ENCODE results near the gene SLC1A5.

The SLC1A5 gene

DNA sequence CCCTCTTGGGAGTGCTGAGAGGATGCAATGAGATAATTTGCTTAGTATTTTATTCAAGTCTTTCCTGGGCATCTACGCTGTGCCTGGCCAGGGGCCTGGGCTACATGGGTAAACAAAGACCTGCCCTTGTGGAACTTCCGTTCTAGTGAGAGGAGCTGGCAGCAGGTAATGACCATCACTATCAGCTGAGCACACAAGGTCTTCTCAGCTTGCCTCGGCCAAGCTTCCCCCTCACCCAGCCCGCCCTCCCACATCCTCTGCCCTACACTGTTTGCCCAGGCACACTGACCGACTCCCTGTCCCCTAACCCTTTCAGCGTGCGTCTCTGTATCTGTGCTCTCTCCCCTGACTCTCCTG lies 51.1 kb downstream of the SLC1A5 start:
- no peaks in the 10 kb centered on the region for H3K27me3 ChIP-seq (ENCODE audit: insufficient read depth, low read depth, severe bottlenecking)
- no peak overlapping the region for H3K4me3 ChIP-seq (ENCODE audit: low read depth, low read length)
- no peak for DNase-seq
- no peaks in the 10 kb centered on the region for H3K9me3 ChIP-seq (ENCODE audit: severe bottlenecking)
- TF ChIP-seq, protein P1, sequence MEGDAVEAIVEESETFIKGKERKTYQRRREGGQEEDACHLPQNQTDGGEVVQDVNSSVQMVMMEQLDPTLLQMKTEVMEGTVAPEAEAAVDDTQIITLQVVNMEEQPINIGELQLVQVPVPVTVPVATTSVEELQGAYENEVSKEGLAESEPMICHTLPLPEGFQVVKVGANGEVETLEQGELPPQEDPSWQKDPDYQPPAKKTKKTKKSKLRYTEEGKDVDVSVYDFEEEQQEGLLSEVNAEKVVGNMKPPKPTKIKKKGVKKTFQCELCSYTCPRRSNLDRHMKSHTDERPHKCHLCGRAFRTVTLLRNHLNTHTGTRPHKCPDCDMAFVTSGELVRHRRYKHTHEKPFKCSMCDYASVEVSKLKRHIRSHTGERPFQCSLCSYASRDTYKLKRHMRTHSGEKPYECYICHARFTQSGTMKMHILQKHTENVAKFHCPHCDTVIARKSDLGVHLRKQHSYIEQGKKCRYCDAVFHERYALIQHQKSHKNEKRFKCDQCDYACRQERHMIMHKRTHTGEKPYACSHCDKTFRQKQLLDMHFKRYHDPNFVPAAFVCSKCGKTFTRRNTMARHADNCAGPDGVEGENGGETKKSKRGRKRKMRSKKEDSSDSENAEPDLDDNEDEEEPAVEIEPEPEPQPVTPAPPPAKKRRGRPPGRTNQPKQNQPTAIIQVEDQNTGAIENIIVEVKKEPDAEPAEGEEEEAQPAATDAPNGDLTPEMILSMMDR (IDR thresholded peaks at IDR 0.05; ENCODE audit: low read depth, low read length): no peak
- H3K36me3 ChIP-seq: peaks cover 90% of the 10 kb centered on the region
- H3K27ac ChIP-seq: no peak overlapping the region

DNA sequence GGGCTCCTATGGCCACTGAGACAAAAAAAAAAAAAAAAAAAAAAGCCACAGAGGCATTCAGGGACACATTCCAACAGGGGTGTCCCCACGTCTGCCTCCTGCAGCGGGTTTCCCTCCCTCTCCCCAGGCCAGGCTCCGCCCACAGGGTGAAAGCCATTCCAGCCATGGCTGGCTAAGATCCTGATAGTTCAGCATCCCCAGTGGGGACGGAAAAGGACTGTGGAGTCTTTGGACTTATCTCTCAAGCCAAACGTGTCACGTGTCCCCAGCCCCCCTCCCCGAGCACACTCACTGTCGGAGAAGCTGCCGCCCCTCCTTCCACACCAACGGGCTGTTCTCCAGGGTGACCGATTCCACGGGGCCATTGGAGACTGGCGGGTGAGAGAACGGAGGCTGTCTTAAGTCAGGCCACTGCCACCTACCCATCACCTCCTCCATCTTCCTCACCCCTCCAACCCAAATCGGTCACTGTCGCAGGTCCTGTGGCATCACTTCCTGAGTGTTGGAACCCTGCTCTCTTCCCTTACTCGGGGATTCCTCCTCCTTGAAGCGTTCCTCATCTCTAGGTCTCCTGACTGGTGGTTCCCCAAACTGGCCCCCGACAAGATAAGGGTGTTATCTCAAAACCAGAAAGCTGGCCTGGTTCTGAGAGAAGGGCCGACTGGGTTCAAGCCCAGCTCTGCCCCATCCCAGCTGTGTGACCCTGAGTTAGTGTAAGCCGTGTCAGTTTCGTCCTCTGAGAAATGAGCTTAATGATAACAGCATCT lies 51.7 kb downstream of the SLC1A5 start:
- H3K27me3 ChIP-seq (ENCODE audit: insufficient read depth, low read depth, severe bottlenecking): no peaks in the 10 kb centered on the region
- no peak overlapping the region for H3K4me3 ChIP-seq (ENCODE audit: low read depth, low read length)
- no peak for DNase-seq
- H3K9me3 ChIP-seq (ENCODE audit: severe bottlenecking): no peaks in the 10 kb centered on the region
- TF ChIP-seq, protein P1 (IDR thresholded peaks at IDR 0.05; ENCODE audit: low read depth, low read length): no peak
- H3K27ac ChIP-seq: no peak overlapping the region
- H3K36me3 ChIP-seq: peaks cover 90% of the 10 kb centered on the region

DNA sequence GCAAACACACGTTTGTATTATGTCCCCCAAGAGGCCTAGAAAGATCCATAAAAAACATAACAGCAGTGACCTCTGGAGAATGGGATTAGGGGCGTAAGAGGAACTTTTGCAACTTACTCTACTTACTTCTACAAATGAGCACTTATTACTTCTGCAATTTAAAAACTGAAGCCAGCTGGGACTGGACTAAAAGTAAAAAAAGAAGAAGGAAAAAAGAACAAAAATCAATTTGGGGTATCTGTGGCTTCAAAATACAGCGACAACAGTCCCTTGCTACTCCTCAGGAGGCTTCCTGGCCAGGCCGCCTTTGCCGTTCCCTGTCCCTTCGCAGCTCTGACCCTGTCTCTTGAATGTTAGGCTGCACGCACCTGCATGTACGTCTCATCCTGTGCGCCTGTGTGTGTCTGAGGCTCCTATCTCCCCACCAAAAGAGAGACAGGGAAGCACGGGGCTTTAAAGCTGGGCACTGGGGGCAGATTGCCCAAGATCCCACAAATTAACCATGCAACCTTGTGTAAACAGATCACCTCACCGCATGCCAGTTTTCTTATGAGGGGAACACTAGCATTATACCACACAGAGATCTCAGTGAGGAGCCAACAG lies 54.6 kb downstream of the SLC1A5 start:
- Histone ChIP-seq H3K9me3 (ENCODE audit: severe bottlenecking) (no peaks in the 10 kb centered on the region), H3K36me3 (peaks cover 95% of the 10 kb centered on the region), H3K4me3 (ENCODE audit: low read depth, low read length) (no peak overlapping the region), H3K27ac (no peak overlapping the region), H3K27me3 (ENCODE audit: insufficient read depth, low read depth, severe bottlenecking) (no peaks in the 10 kb centered on the region)
- TF ChIP-seq, protein P1 (IDR thresholded peaks at IDR 0.05; ENCODE audit: low read depth, low read length): no peak
- no peak for DNase-seq

DNA sequence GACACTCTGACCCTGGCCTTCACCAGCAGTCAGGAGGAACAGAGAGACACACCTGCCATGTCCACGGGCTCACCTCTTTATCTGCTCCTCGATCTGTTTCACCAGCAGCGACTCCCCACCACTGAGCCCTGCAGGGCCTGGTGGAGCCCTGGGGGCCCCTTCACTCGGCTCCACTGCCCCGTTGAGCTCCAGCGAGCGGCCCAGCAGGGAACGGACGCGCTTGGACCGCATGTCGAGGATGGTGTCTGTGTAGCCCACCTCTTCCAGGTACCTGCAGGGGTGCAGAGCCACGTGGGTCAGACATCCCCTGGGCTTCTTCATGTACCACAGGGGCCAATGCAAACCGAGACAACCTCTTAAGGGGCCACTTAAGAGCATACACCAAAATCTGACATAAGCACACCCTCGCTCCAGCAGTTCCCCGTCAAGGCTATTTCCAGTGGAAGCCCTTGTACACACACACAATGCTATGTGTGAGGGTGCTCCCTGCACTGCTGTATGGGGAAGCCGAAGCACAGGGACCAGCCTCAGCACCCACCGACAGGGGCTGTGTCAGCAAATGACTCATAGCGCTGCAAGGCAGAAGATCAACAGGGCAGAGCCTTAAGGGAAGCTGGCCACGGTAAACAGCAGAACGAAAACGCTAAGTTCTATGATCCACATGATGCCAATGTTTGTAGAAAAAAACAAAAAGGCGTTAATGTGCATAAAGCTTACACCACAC lies 55.3 kb downstream of the SLC1A5 start:
- DNase-seq: no peak
- H3K27me3 ChIP-seq (ENCODE audit: insufficient read depth, low read depth, severe bottlenecking): no peaks in the 10 kb centered on the region
- TF ChIP-seq, protein P1 (IDR thresholded peaks at IDR 0.05; ENCODE audit: low read depth, low read length): no peak
- H3K27ac ChIP-seq: no peak overlapping the region
- H3K36me3 ChIP-seq: peaks cover 95% of the 10 kb centered on the region
- no peak overlapping the region for H3K4me3 ChIP-seq (ENCODE audit: low read depth, low read length)
- no peaks in the 10 kb centered on the region for H3K9me3 ChIP-seq (ENCODE audit: severe bottlenecking)

DNA sequence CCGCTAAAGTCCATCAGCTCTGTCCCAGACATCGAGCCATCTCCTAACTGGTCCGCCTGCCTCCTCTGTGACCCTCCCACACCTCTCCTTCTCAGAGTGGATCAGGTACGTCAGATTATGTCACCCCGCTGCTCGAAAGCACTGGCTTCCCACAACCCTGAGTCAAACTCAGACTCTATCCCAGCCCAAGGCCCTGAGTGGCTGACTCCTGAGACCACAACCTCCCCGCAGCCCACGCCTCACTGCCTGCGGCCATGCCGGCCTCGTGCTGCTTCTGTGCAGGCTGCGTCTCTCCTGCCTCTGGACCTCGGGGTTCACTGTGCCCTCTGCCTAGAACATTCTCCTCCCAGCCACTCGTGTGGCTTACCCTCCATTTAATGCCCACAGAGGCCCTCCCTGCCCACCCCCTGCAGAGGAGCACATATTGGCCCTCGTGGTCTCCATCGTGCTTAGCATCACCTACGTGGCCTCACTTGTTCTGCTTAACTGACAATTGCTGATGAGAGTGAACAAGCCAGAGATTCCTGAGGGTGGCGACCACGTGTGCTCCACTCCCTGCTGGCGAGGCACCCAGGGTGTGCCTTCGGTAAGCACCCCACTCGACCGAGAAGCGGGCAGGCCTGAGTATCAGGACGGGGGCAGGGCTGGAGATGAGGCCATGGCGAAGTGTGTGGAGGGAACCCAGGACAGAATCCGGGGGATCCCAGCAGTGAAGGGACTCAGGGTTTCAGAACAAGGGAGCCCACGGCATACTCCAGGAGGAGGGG lies 56.0 kb downstream of the SLC1A5 start:
- no peak overlapping the region for H3K27ac ChIP-seq
- H3K9me3 ChIP-seq (ENCODE audit: severe bottlenecking): no peaks in the 10 kb centered on the region
- no peak overlapping the region for H3K4me3 ChIP-seq (ENCODE audit: low read depth, low read length)
- TF ChIP-seq, protein P1 (IDR thresholded peaks at IDR 0.05; ENCODE audit: low read depth, low read length): no peak
- no peak for DNase-seq
- peaks cover 95% of the 10 kb centered on the region for H3K36me3 ChIP-seq
- H3K27me3 ChIP-seq (ENCODE audit: insufficient read depth, low read depth, severe bottlenecking): no peaks in the 10 kb centered on the region
